Left ventricle myocardium inferior (tissue), 1 donor: ENCODE results near the gene CD70. TPM values are rescaled to one million over a fixed set of nuclear protein-coding genes. Genes with fewer than 3 reads are reported as not detected.
A peak's percentile ranks its signal among the peaks of the same experiment; 100 is the strongest.
"Not testable (repeated sequence)": the region's sequence is repeated elsewhere in the genome, so short reads cannot be mapped to it uniquely, and the experiment has no call there.

Experiments
- DNase-seq: peaks from one replicate; pipeline ENCODE4 v3.0.0-alpha.2; 2020
- H3K27ac ChIP-seq: fragments of 200-600 bp; replicated peaks from 2 replicates; pipeline ENCODE4 v1.8.0; 2021
- H3K27me3 ChIP-seq: fragments of 200-600 bp; 2 replicates; pipeline ENCODE4 v1.8.0; 2021; ENCODE audit warnings: low read depth
- H3K36me3 ChIP-seq: fragments of 200-600 bp; 2 replicates; pipeline ENCODE4 v1.8.0; 2021
- H3K4me1 ChIP-seq: fragments of 200-600 bp; 2 replicates; pipeline ENCODE4 v1.8.0; 2021
- H3K4me3 ChIP-seq: fragments of 200-600 bp; 2 replicates; pipeline ENCODE4 v1.8.0; 2021; ENCODE audit warnings: mild to moderate bottlenecking, moderate library complexity
- H3K9me3 ChIP-seq: fragments of 200-600 bp; replicated peaks from 2 replicates; pipeline ENCODE4 v1.8.0; 2021
- CTCF ChIP-seq: fragments of 200-600 bp; IDR thresholded peaks from 2 replicates; pipeline ENCODE4 v1.8.0; 2021; ENCODE audit warnings: antibody characterized with exemption, mild to moderate bottlenecking, borderline replicate concordance
- intact Hi-C: fragments of 100-400 bp; cut with micrococcal nuclease; formaldehyde crosslinking; loops from one replicate; pipeline ENCODE4 v1.11.0; 2022
- total RNA-seq: library from RNA; stranded (reverse); fragmentation: NEBNext Ultra II Directional; extraction: Animal tissue kit (Norgen Biotek cat#: 25700); gene quantifications from one replicate; pipeline ENCODE4 v1.2.1, GENCODE V29; 2021
- donor health status: DM: no; HTN: yes; CAD: no; lungs with severe emphysema.

Gene CD70
- total RNA-seq, 1 donor from 2014 or later: not detected

DNA sequence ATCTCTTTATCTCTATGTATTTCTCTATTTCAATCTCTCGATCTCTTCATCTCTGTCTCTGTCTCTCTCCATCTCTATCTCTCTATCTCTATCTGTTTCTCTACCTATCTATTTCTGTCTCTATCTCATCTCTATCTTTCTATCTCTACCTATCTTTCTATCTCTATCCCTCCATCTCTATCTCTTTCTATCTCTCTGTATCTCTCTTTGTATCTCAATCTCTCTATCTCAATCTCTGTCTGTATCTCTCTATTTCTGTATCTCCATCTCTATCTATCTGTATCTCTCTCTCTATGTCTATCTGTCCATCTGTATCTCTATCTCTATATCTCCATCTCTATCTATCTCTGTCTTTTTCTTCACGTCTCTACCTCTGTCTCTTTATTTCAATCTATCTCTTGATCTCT is 34.9 kb downstream of the CD70 start:
- intact Hi-C loops: no loop called here
- TF ChIP-seq CTCF: no peak
- no peaks in the 10 kb centered on the region for H3K36me3 ChIP-seq
- H3K9me3 ChIP-seq: no peaks in the 10 kb centered on the region
- H3K27ac ChIP-seq: no peak overlapping the region
- no peak for DNase-seq
- H3K4me3 ChIP-seq: no peak overlapping the region
- peaks cover 73% of the 10 kb centered on the region for H3K27me3 ChIP-seq
- peaks cover 7% of the 10 kb centered on the region for H3K4me1 ChIP-seq

- intact Hi-C loops: no loop called here
- TF ChIP-seq CTCF: peak; percentile 19
- Histone ChIP-seq H3K9me3 (no peaks in the 10 kb centered on the region), H3K27ac (no peak overlapping the region), H3K36me3 (no peaks in the 10 kb centered on the region), H3K4me1 (peaks cover 7% of the 10 kb centered on the region), H3K4me3 (no peak overlapping the region), H3K27me3 (peaks cover 40% of the 10 kb centered on the region)
- DNase-seq: no peak
Measured at GRCh38 chr19:6551607-6552450, 39.1 kb downstream of the CD70 start.

DNA sequence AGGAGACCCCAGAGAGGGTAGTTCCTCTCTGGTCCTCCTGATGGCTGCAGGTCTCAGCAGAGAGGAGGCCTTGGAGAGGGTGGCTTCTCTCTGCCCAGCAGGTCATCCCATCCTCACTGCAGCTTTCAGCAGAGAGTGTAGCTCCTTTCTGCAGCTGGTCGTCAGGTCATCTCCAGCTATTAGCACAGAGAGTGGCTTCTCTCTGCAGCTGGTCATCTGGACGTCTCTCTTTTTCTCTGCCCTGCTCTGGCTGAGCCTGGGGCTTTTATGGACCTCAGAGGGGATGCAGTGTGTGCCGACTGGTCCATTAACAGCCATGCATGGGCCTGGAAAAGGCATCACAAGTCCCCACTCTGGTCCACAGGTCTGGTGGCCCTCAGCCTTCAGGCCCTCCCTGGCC is 39.9 kb downstream of the CD70 start:
- H3K27me3 ChIP-seq: peaks cover 36% of the 10 kb centered on the region
- H3K27ac ChIP-seq: no peak overlapping the region
- intact Hi-C loops: no loop called here
- H3K36me3 ChIP-seq: no peaks in the 10 kb centered on the region
- no peak overlapping the region for H3K4me3 ChIP-seq
- H3K4me1 ChIP-seq: peaks cover 7% of the 10 kb centered on the region
- no peaks in the 10 kb centered on the region for H3K9me3 ChIP-seq
- no peak for TF ChIP-seq CTCF
- no peak for DNase-seq

GRCh38 chr19:6550679-6551078 is 40.3 kb downstream of the CD70 start:
- H3K27me3 ChIP-seq: peaks cover 36% of the 10 kb centered on the region
- H3K27ac ChIP-seq, H3K4me3 ChIP-seq, intact Hi-C loops, H3K4me1 ChIP-seq, H3K36me3 ChIP-seq, DNase-seq, H3K9me3 ChIP-seq: not testable (repeated sequence)

- no peaks in the 10 kb centered on the region for H3K36me3 ChIP-seq
- no peaks in the 10 kb centered on the region for H3K4me1 ChIP-seq
- H3K27me3 ChIP-seq: no peaks in the 10 kb centered on the region
- no peaks in the 10 kb centered on the region for H3K9me3 ChIP-seq
- no peak overlapping the region for H3K27ac ChIP-seq
- H3K4me3 ChIP-seq: no peak overlapping the region
- no peak for TF ChIP-seq CTCF
- DNase-seq: no peak
- intact Hi-C loops: no loop called here
Measured at GRCh38 chr19:6543866-6544347, 47.0 kb downstream of the CD70 start.

- H3K4me3 ChIP-seq: no peak overlapping the region
- no peaks in the 10 kb centered on the region for H3K36me3 ChIP-seq
- H3K27ac ChIP-seq: no peak overlapping the region
- intact Hi-C loops: no loop called here
- H3K4me1 ChIP-seq: no peaks in the 10 kb centered on the region
- peaks cover 7% of the 10 kb centered on the region for H3K9me3 ChIP-seq
- no peak for TF ChIP-seq CTCF
- no peak for DNase-seq
- H3K27me3 ChIP-seq: no peaks in the 10 kb centered on the region
Measured at GRCh38 chr19:6540918-6541689, 49.8 kb downstream of the CD70 start.
